Measurements from ENCODE around the gene EEF1G.

The EEF1G gene

GRCh38 chr11:62540804-62541701 lies 32.6 kb downstream of the EEF1G start:
- no peak for TF ChIP-seq ZNF2 (tag by site-specific recombination; IDR thresholded peaks at IDR 0.05)
- TF ChIP-seq KLF16 (tag by site-specific recombination; IDR thresholded peaks at IDR 0.05) = no peak
- TF ChIP-seq, protein P1, sequence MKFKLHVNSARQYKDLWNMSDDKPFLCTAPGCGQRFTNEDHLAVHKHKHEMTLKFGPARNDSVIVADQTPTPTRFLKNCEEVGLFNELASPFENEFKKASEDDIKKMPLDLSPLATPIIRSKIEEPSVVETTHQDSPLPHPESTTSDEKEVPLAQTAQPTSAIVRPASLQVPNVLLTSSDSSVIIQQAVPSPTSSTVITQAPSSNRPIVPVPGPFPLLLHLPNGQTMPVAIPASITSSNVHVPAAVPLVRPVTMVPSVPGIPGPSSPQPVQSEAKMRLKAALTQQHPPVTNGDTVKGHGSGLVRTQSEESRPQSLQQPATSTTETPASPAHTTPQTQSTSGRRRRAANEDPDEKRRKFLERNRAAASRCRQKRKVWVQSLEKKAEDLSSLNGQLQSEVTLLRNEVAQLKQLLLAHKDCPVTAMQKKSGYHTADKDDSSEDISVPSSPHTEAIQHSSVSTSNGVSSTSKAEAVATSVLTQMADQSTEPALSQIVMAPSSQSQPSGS (tag by site-specific recombination; IDR thresholded peaks at IDR 0.05; ENCODE audit: low read depth) = no peak
- TF ChIP-seq ZEB2 (tag by site-specific recombination; IDR thresholded peaks at IDR 0.05) = no peak
- TF ChIP-seq GFI1B (tag by site-specific recombination; IDR thresholded peaks at IDR 0.05) = no peak
- no peak for TF ChIP-seq ZNF621 (tag by site-specific recombination; IDR thresholded peaks at IDR 0.05)
- TF ChIP-seq TRIM28 (IDR thresholded peaks at IDR 0.05; ENCODE audit: borderline replicate concordance, low read length) = no peak
- TF ChIP-seq, protein P2, sequence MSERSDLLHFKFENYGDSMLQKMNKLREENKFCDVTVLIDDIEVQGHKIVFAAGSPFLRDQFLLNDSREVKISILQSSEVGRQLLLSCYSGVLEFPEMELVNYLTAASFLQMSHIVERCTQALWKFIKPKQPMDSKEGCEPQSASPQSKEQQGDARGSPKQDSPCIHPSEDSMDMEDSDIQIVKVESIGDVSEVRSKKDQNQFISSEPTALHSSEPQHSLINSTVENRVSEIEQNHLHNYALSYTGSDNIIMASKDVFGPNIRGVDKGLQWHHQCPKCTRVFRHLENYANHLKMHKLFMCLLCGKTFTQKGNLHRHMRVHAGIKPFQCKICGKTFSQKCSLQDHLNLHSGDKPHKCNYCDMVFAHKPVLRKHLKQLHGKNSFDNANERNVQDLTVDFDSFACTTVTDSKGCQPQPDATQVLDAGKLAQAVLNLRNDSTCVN (tag by site-specific recombination; optimal IDR thresholded peaks at IDR 0.05) = no peak
- TF ChIP-seq ZNF639 (tag by site-specific recombination; IDR thresholded peaks at IDR 0.05) = no peak
- no peak for TF ChIP-seq BCL11A (tag by site-specific recombination; IDR thresholded peaks at IDR 0.05; ENCODE audit: low read depth)
- TF ChIP-seq ZNF341 (tag by site-specific recombination; IDR thresholded peaks at IDR 0.05; ENCODE audit: low read depth) = no peak
- no peak for TF ChIP-seq PRDM6 (tag by site-specific recombination; IDR thresholded peaks at IDR 0.05)
- no peak for TF ChIP-seq ZNF544 (tag by site-specific recombination; IDR thresholded peaks at IDR 0.05)
- TF ChIP-seq ZNF76 (tag by site-specific recombination; IDR thresholded peaks at IDR 0.05; ENCODE audit: borderline replicate concordance, low read depth) = no peak
- no peak for TF ChIP-seq PRDM10 (tag by site-specific recombination; IDR thresholded peaks at IDR 0.05)
- TF ChIP-seq ZNF23 (tag by site-specific recombination; IDR thresholded peaks at IDR 0.05; ENCODE audit: borderline replicate concordance) = no peak
- TF ChIP-seq SP3 (tag by site-specific recombination; IDR thresholded peaks at IDR 0.05) = no peak
- Histone ChIP-seq H3K4me3 (ENCODE audit: low read depth, low read length) (no peak overlapping the region), H3K36me3 (ENCODE audit: control insufficient read depth in 2 of 2, insufficient read depth in 1 of 2, low read length in 2 of 2) (no peaks in the 10 kb centered on the region), H3K27ac (ENCODE audit: extremely low read depth, low read depth, low read length) (no peak overlapping the region), H3K9me3 (ENCODE audit: control insufficient read depth, insufficient read depth, low read depth, low read length) (no peaks in the 10 kb centered on the region), H3K4me1 (ENCODE audit: control insufficient read depth, insufficient read depth, low read length) (peaks cover 7% of the 10 kb centered on the region)
- POLR2A ChIA-PET = interaction anchor here (2.4 kb wide), 1 partner anchor 12 kb away, joined by 10 read pairs; no protein-coding TSS in a partner anchor
- CTCF ChIA-PET = interaction anchor here (0.7 to 8.8 kb wide), 10 partner anchors 11 to 434 kb away, joined by 3 to 188 read pairs (median 24); no protein-coding TSS in a partner anchor
